Endodermal cell (in vitro differentiated cells): ENCODE measurements around the gene AIP. TPM values are rescaled to one million over a fixed set of nuclear protein-coding genes. Genes with fewer than 3 reads are reported as not detected.

ENCODE experiments used
- DNase-seq: peaks from one replicate; pipeline ENCODE4 v3.0.0-alpha.2; 2017
- H3K27ac ChIP-seq: 2 replicates; pipeline ENCODE4 v1.5.1; 2013; ENCODE audit warnings: mild to moderate bottlenecking, low read depth, low read length, moderate library complexity
- H3K27me3 ChIP-seq: 2 replicates; pipeline ENCODE4 v1.6.1; 2013; ENCODE audit warnings: mild to moderate bottlenecking, low read length, moderate library complexity; ENCODE audit not compliant: insufficient read depth, control insufficient read depth, poor library complexity, severe bottlenecking
- H3K36me3 ChIP-seq: 2 replicates; pipeline ENCODE4 v1.7.0; 2013; ENCODE audit warnings: mild to moderate bottlenecking, low read length, moderate library complexity; ENCODE audit not compliant: control insufficient read depth, insufficient read depth
- H3K4me1 ChIP-seq: one replicate; pipeline ENCODE4 v1.7.0; 2013; ENCODE audit warnings: low read length; ENCODE audit not compliant: control insufficient read depth, insufficient read depth
- H3K4me3 ChIP-seq: 2 replicates; pipeline ENCODE4 v1.5.1; 2013; ENCODE audit warnings: mild to moderate bottlenecking, low read length, moderate library complexity
- H3K9ac ChIP-seq: 2 replicates; pipeline ENCODE4 v1.6.1; 2013; ENCODE audit warnings: mild to moderate bottlenecking, low read length, moderate library complexity; ENCODE audit not compliant: poor library complexity, severe bottlenecking; ENCODE audit errors: extremely low read depth
- H3K9me3 ChIP-seq: 2 replicates; pipeline ENCODE4 v1.6.1; 2013; ENCODE audit warnings: mild to moderate bottlenecking, low read length, moderate library complexity; ENCODE audit not compliant: control insufficient read depth
- H3K27ac Mint-ChIP-seq: 2 replicates; pipeline ENCODE4 v1.8.0; 2020; ENCODE audit warnings: mixed read lengths
- H3K27me3 Mint-ChIP-seq: 2 replicates; pipeline ENCODE4 v1.8.0; 2021; ENCODE audit warnings: mild to moderate bottlenecking, mixed read lengths; ENCODE audit not compliant: insufficient read depth
- H3K36me3 Mint-ChIP-seq: 2 replicates; pipeline ENCODE4 v1.8.0; 2020; ENCODE audit warnings: low read depth, mixed read lengths
- H3K4me1 Mint-ChIP-seq: 2 replicates; pipeline ENCODE4 v1.8.0; 2020; ENCODE audit warnings: mixed read lengths
- H3K4me3 Mint-ChIP-seq: 2 replicates; pipeline ENCODE4 v1.8.0; 2020; ENCODE audit warnings: mild to moderate bottlenecking, moderate library complexity, mixed read lengths
- H3K9me3 Mint-ChIP-seq: 2 replicates; pipeline ENCODE4 v1.8.0; 2020; ENCODE audit warnings: mild to moderate bottlenecking, mixed read lengths
- WGBS, 2 experiments: methylation state at CpG; one replicate each; pipeline versions ENCODE4 v1.1.5 to v1.1.7; 2013; ENCODE audit warnings: missing lambda C conversion rate in 2 of 2, mixed read lengths in 1 of 2; ENCODE audit not compliant: insufficient coverage in 1 of 2, insufficient read length in 1 of 2; 5-methylcytosine and 5-hydroxymethylcytosine counted together
- total RNA-seq, 2 donors: library from RNA; stranded (reverse); fragmentation: NEBNext Ultra II Directional in 1 of 2; extraction: Animal tissue kit (Norgen Biotek cat#: 25700) in 1 of 2; gene quantifications; 2 replicates in 1 of 2; 3 replicates in 1 of 2; pipeline ENCODE4 v1.2.1, GENCODE V29; 2021
- TF ChIP-seq, protein P1 (sequence below): fragments of 200-600 bp; sonication (generic); conservative IDR thresholded peaks from 2 replicates; pipeline ENCODE4 v1.5.0; 2021; ENCODE audit warnings: antibody characterized with exemption, mild to moderate bottlenecking

Gene AIP
- total RNA-seq, 2 donors from 2014 or later, result 27.6 to 33.8 TPM

DNA sequence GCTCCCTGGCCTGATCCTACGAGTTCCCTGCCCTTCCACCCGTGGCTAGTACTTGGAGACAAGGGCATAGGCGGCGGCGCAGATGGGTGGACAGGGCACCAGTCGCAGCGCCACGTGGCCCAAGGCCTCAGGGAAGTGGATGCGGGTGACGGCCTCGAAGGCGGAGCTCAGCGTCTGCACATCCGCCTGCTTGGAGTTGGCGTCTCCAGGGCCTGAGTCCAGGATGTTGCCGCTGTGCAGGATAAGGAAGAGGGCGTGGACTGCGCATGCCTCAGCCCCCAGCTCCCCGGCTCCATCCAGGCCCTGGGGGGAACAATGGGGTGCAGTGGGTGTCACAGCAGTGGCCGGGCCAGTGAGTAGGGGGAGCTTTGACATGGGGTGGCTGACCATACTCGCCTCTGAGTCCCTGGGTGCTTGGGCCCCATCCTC lies 15.7 kb downstream of the AIP start:
- Histone ChIP-seq H3K27ac (no peak overlapping the region), H3K36me3 (peaks cover 27% of the 10 kb centered on the region), H3K27me3 (no peaks in the 10 kb centered on the region), H3K4me1 (no peaks in the 10 kb centered on the region), H3K9me3 (no peaks in the 10 kb centered on the region), H3K4me3 (no peak overlapping the region), H3K9ac (no peak overlapping the region)
- H3K27ac Mint-ChIP-seq, result no peak overlapping the region
- 89 to 90% methylated on average over 14 to 21 of the region's 21 CpGs for WGBS, 2 experiments
- TF ChIP-seq, protein P1, sequence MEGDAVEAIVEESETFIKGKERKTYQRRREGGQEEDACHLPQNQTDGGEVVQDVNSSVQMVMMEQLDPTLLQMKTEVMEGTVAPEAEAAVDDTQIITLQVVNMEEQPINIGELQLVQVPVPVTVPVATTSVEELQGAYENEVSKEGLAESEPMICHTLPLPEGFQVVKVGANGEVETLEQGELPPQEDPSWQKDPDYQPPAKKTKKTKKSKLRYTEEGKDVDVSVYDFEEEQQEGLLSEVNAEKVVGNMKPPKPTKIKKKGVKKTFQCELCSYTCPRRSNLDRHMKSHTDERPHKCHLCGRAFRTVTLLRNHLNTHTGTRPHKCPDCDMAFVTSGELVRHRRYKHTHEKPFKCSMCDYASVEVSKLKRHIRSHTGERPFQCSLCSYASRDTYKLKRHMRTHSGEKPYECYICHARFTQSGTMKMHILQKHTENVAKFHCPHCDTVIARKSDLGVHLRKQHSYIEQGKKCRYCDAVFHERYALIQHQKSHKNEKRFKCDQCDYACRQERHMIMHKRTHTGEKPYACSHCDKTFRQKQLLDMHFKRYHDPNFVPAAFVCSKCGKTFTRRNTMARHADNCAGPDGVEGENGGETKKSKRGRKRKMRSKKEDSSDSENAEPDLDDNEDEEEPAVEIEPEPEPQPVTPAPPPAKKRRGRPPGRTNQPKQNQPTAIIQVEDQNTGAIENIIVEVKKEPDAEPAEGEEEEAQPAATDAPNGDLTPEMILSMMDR, result no peak
- H3K36me3 Mint-ChIP-seq, result peaks cover 28% of the 10 kb centered on the region
- peaks cover 2% of the 10 kb centered on the region for H3K27me3 Mint-ChIP-seq
- H3K9me3 Mint-ChIP-seq, result no peaks in the 10 kb centered on the region
- no peak for DNase-seq
- H3K4me1 Mint-ChIP-seq, result peaks cover under 1% of the 10 kb centered on the region
- H3K4me3 Mint-ChIP-seq, result no peak overlapping the region

DNA sequence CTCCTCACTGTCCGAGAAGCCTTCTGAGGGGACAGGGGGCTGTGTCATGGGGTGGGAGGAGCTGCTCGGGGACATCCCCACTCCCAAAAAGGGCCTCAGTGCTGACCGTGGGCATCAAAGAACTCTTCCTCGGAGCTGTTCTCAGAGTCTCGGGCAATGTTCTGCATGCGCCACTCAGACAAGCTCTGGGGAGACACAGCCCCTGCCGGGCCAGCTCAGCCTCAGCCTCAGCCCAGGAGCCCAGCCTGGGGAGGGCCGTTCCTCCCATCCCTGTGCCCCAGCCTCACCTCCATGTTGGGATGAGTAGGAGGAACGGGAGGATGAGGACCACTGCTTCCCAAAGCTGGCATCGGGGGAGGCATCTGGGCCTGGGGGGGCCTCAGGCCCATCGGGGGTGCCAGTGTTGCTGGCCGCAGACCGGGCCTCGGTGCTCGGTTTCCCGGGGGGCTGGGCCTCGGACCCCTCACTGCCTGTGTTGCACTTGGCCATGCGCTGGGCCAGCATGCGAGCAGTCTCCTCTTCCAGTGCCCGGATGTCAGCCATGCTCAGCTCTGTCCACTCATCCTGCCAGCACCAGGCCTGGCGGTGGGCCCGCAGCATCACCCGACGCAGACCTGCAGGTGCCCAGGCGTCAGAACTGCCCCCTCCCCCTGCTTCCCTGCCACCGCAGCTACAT lies 17.1 kb downstream of the AIP start:
- Histone ChIP-seq H3K36me3 (peaks cover 27% of the 10 kb centered on the region), H3K9me3 (no peaks in the 10 kb centered on the region), H3K4me3 (no peak overlapping the region), H3K9ac (no peak overlapping the region), H3K4me1 (no peaks in the 10 kb centered on the region), H3K27ac (no peak overlapping the region), H3K27me3 (no peaks in the 10 kb centered on the region)
- Mint-ChIP-seq H3K36me3 (peaks cover 28% of the 10 kb centered on the region), H3K4me1 (peaks cover 3% of the 10 kb centered on the region), H3K27ac (no peak overlapping the region), H3K27me3 (peaks cover 4% of the 10 kb centered on the region), H3K9me3 (no peaks in the 10 kb centered on the region), H3K4me3 (no peak overlapping the region)
- no peak for DNase-seq
- 95 to 100% methylated on average over 14 to 26 of the region's 26 CpGs for WGBS, 2 experiments
- TF ChIP-seq, protein P1, result no peak

DNA sequence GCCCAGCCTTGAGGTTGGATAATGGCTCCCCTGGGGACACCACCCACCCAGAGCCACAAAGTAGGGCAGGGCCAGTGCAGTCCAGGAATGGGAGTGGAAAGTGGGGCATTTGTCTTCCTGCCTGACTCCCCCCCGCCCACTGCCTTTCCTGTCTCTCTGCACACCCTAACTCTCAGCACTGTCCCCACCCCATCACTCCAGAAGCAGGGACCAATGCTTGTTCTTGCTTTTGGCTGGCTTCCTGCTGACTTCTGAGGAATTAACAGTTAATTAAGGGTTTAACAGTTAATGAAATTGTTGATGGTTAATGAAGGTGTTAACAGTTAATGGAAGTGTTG lies 17.6 kb downstream of the AIP start:
- Histone ChIP-seq H3K9ac (no peak overlapping the region), H3K4me1 (peaks cover 2% of the 10 kb centered on the region), H3K4me3 (no peak overlapping the region), H3K27me3 (no peaks in the 10 kb centered on the region), H3K36me3 (peaks cover 27% of the 10 kb centered on the region), H3K9me3 (no peaks in the 10 kb centered on the region), H3K27ac (no peak overlapping the region)
- H3K27ac Mint-ChIP-seq, result no peak overlapping the region
- no peaks in the 10 kb centered on the region for H3K9me3 Mint-ChIP-seq
- no peak overlapping the region for H3K4me3 Mint-ChIP-seq
- 83% methylated on average over 1 of the region's 1 CpG; no CpG with 5 or more reads in 1 of the 2 experiments for WGBS, 2 experiments
- peaks cover 28% of the 10 kb centered on the region for H3K36me3 Mint-ChIP-seq
- H3K27me3 Mint-ChIP-seq, result peaks cover 4% of the 10 kb centered on the region
- peaks cover 4% of the 10 kb centered on the region for H3K4me1 Mint-ChIP-seq
- TF ChIP-seq, protein P1, result no peak
- no peak for DNase-seq
